Measurements from ENCODE around the gene SGSM2.

The SGSM2 gene

GRCh38 chr17:2323629-2324314 is 13.5 kb upstream of the SGSM2 start:
- WGBS (ENCODE audit: extremely low coverage, insufficient coverage, low lambda C conversion rate) = no CpG with 5 or more reads among the region's 2 CpGs
- H2BK120ac ChIP-seq (ENCODE audit: low read depth, low read length) = no peak overlapping the region

GRCh38 chr17:2331303-2331702 is 6.0 kb upstream of the SGSM2 start:
- H4K5ac ChIP-seq (ENCODE audit: low read length) = no peak overlapping the region
- H2BK15ac ChIP-seq (replicated peaks; ENCODE audit: low read depth) = no peak overlapping the region
- no peak overlapping the region for H3K23ac ChIP-seq (ENCODE audit: low read length)
- H3K4me3 ChIP-seq (ENCODE audit: low read length) = no peak overlapping the region
- no peaks in the 10 kb centered on the region for H3K4me1 ChIP-seq (ENCODE audit: control insufficient read depth, low read depth, low read length)
- WGBS (ENCODE audit: extremely low coverage, insufficient coverage, low lambda C conversion rate) = no CpG with 5 or more reads among the region's 3 CpGs
- H4K8ac ChIP-seq (ENCODE audit: low read depth, low read length) = no peak overlapping the region
- H2BK5ac ChIP-seq (ENCODE audit: low read length) = no peak overlapping the region
- H3K56ac ChIP-seq (ENCODE audit: low read length) = no peak overlapping the region
- H2AK5ac ChIP-seq (ENCODE audit: low read length) = no peak overlapping the region
- H2BK120ac ChIP-seq (ENCODE audit: low read depth, low read length) = no peak overlapping the region
- no peak for DNase-seq
- no peaks in the 10 kb centered on the region for H3K27me3 ChIP-seq (ENCODE audit: insufficient read depth, low read length, poor library complexity)
- no peak overlapping the region for H3K4ac ChIP-seq (ENCODE audit: low read depth, low read length)
- H3K36me3 ChIP-seq (ENCODE audit: control insufficient read depth, insufficient read depth, low read length) = peaks cover 40% of the 10 kb centered on the region
- no peak overlapping the region for H3K9ac ChIP-seq (ENCODE audit: low read length)
- H3K18ac ChIP-seq (ENCODE audit: low read length) = no peak overlapping the region
- H3K79me1 ChIP-seq (ENCODE audit: low read length) = peaks cover 19% of the 10 kb centered on the region
- H3K79me2 ChIP-seq (ENCODE audit: control insufficient read depth, insufficient read depth, low read length) = peaks cover 32% of the 10 kb centered on the region
- no peak overlapping the region for H3K27ac ChIP-seq (ENCODE audit: low read depth, low read length)
- no peak overlapping the region for H3K4me2 ChIP-seq (ENCODE audit: low read length)

More at GRCh38 chr17:2323629-2324314, 13.5 kb upstream of the SGSM2 start:
- H3K27ac ChIP-seq (ENCODE audit: low read depth, low read length) = no peak overlapping the region
- H3K23ac ChIP-seq (ENCODE audit: low read length) = no peak overlapping the region
- no peak for DNase-seq
- H3K9ac ChIP-seq (ENCODE audit: low read length) = no peak overlapping the region
- no peak overlapping the region for H3K18ac ChIP-seq (ENCODE audit: low read length)
- H3K4ac ChIP-seq (ENCODE audit: low read depth, low read length) = no peak overlapping the region
- H2AK5ac ChIP-seq (ENCODE audit: low read length) = no peak overlapping the region
- H3K56ac ChIP-seq (ENCODE audit: low read length) = no peak overlapping the region
- no peak overlapping the region for H2BK15ac ChIP-seq (replicated peaks; ENCODE audit: low read depth)
- no peaks in the 10 kb centered on the region for H3K79me2 ChIP-seq (ENCODE audit: control insufficient read depth, insufficient read depth, low read length)
- no peaks in the 10 kb centered on the region for H3K4me1 ChIP-seq (ENCODE audit: control insufficient read depth, low read depth, low read length)
- H3K4me2 ChIP-seq (ENCODE audit: low read length) = no peak overlapping the region
- no peak overlapping the region for H2BK5ac ChIP-seq (ENCODE audit: low read length)
- H4K5ac ChIP-seq (ENCODE audit: low read length) = no peak overlapping the region
- peaks cover 23% of the 10 kb centered on the region for H3K36me3 ChIP-seq (ENCODE audit: control insufficient read depth, insufficient read depth, low read length)
- no peaks in the 10 kb centered on the region for H3K27me3 ChIP-seq (ENCODE audit: insufficient read depth, low read length, poor library complexity)
- no peak overlapping the region for H3K4me3 ChIP-seq (ENCODE audit: low read length)
- no peak overlapping the region for H4K8ac ChIP-seq (ENCODE audit: low read depth, low read length)
- no peaks in the 10 kb centered on the region for H3K79me1 ChIP-seq (ENCODE audit: low read length)

- Histone ChIP-seq H3K36me3 (ENCODE audit: control insufficient read depth, insufficient read depth, low read length) (peaks cover 26% of the 10 kb centered on the region), H3K27ac (ENCODE audit: low read depth, low read length) (no peak overlapping the region), H3K79me1 (ENCODE audit: low read length) (peaks cover 16% of the 10 kb centered on the region), H3K79me2 (ENCODE audit: control insufficient read depth, insufficient read depth, low read length) (peaks cover 27% of the 10 kb centered on the region), H4K8ac (ENCODE audit: low read depth, low read length) (no peak overlapping the region), H3K56ac (ENCODE audit: low read length) (peak overlapping the region; percentile 85), H3K9ac (ENCODE audit: low read length) (peak overlapping the region; percentile 96), H3K23ac (ENCODE audit: low read length) (no peak overlapping the region), H4K5ac (ENCODE audit: low read length) (no peak overlapping the region), H2BK120ac (ENCODE audit: low read depth, low read length) (no peak overlapping the region), H3K4me1 (ENCODE audit: control insufficient read depth, low read depth, low read length) (no peaks in the 10 kb centered on the region), H2AK5ac (ENCODE audit: low read length) (peak overlapping the region; percentile 60), H3K4me3 (ENCODE audit: low read length) (peak overlapping the region; percentile 91), H2BK15ac (replicated peaks; ENCODE audit: low read depth) (no peak overlapping the region), H3K4me2 (ENCODE audit: low read length) (peak overlapping the region; percentile 84), H2BK5ac (ENCODE audit: low read length) (no peak overlapping the region), H3K4ac (ENCODE audit: low read depth, low read length) (peak overlapping the region; percentile 70), H3K18ac (ENCODE audit: low read length) (no peak overlapping the region), H3K27me3 (ENCODE audit: insufficient read depth, low read length, poor library complexity) (no peaks in the 10 kb centered on the region)
- no CpG with 5 or more reads among the region's 17 CpGs for WGBS (ENCODE audit: extremely low coverage, insufficient coverage, low lambda C conversion rate)
- DNase-seq = peak; percentile 59
Observed at GRCh38 chr17:2335726-2336214, 1.5 kb upstream of the SGSM2 start.

- H3K23ac ChIP-seq (ENCODE audit: low read length) = peak within 1 kb of the TSS; percentile 87
- peaks cover 14% of the 10 kb centered on the region for H3K79me1 ChIP-seq (ENCODE audit: low read length)
- no peak within 1 kb of the TSS for H2BK5ac ChIP-seq (ENCODE audit: low read length)
- no peak within 1 kb of the TSS for H3K18ac ChIP-seq (ENCODE audit: low read length)
- peak within 1 kb of the TSS; percentile 70 for H3K4ac ChIP-seq (ENCODE audit: low read depth, low read length)
- no peak within 1 kb of the TSS for H2BK15ac ChIP-seq (replicated peaks; ENCODE audit: low read depth)
- H2BK120ac ChIP-seq (ENCODE audit: low read depth, low read length) = no peak within 1 kb of the TSS
- H3K27ac ChIP-seq (ENCODE audit: low read depth, low read length) = peak within 1 kb of the TSS; percentile 0
- H3K56ac ChIP-seq (ENCODE audit: low read length) = peak within 1 kb of the TSS; percentile 86
- WGBS (ENCODE audit: extremely low coverage, insufficient coverage, low lambda C conversion rate) = no CpG with 5 or more reads among the region's 48 CpGs
- H3K79me2 ChIP-seq (ENCODE audit: control insufficient read depth, insufficient read depth, low read length) = peaks cover 27% of the 10 kb centered on the region
- peaks cover 22% of the 10 kb centered on the region for H3K36me3 ChIP-seq (ENCODE audit: control insufficient read depth, insufficient read depth, low read length)
- no peak within 1 kb of the TSS for H4K8ac ChIP-seq (ENCODE audit: low read depth, low read length)
- H4K5ac ChIP-seq (ENCODE audit: low read length) = no peak within 1 kb of the TSS
- H2AK5ac ChIP-seq (ENCODE audit: low read length) = peak within 1 kb of the TSS; percentile 60
- H3K9ac ChIP-seq (ENCODE audit: low read length) = peak within 1 kb of the TSS; percentile 96
- DNase-seq = peak; percentile 96
- H3K4me2 ChIP-seq (ENCODE audit: low read length) = peak within 1 kb of the TSS; percentile 84
- no peaks in the 10 kb centered on the region for H3K27me3 ChIP-seq (ENCODE audit: insufficient read depth, low read length, poor library complexity)
- H3K4me3 ChIP-seq (ENCODE audit: low read length) = peak within 1 kb of the TSS; percentile 91
- no peaks in the 10 kb centered on the region for H3K4me1 ChIP-seq (ENCODE audit: control insufficient read depth, low read depth, low read length)
Observed at GRCh38 chr17:2336215-2336851, 968 bp upstream of the SGSM2 start, which contains the start of gene TSR1. Gene TSR1 (minus strand): TSS chr17:2336457. CDS start chr17:2336427, 30 bp downstream.

- Histone ChIP-seq H3K9ac (ENCODE audit: low read length) (peak overlapping the region; percentile 71), H4K5ac (ENCODE audit: low read length) (no peak overlapping the region), H2BK120ac (ENCODE audit: low read depth, low read length) (peak overlapping the region; percentile 24), H3K4me3 (ENCODE audit: low read length) (peak overlapping the region; percentile 64), H3K4me1 (ENCODE audit: control insufficient read depth, low read depth, low read length) (no peaks in the 10 kb centered on the region), H3K27ac (ENCODE audit: low read depth, low read length) (no peak overlapping the region), H2BK5ac (ENCODE audit: low read length) (no peak overlapping the region), H3K79me2 (ENCODE audit: control insufficient read depth, insufficient read depth, low read length) (peaks cover 27% of the 10 kb centered on the region), H3K23ac (ENCODE audit: low read length) (no peak overlapping the region), H2AK5ac (ENCODE audit: low read length) (no peak overlapping the region), H3K4ac (ENCODE audit: low read depth, low read length) (peak overlapping the region; percentile 50), H3K4me2 (ENCODE audit: low read length) (peak overlapping the region; percentile 77), H3K27me3 (ENCODE audit: insufficient read depth, low read length, poor library complexity) (no peaks in the 10 kb centered on the region), H3K56ac (ENCODE audit: low read length) (peak overlapping the region; percentile 86), H3K18ac (ENCODE audit: low read length) (peak overlapping the region; percentile 88), H3K79me1 (ENCODE audit: low read length) (peaks cover 13% of the 10 kb centered on the region), H3K36me3 (ENCODE audit: control insufficient read depth, insufficient read depth, low read length) (peaks cover 18% of the 10 kb centered on the region), H2BK15ac (replicated peaks; ENCODE audit: low read depth) (no peak overlapping the region), H4K8ac (ENCODE audit: low read depth, low read length) (no peak overlapping the region)
- peak; percentile 47 for DNase-seq
- WGBS (ENCODE audit: extremely low coverage, insufficient coverage, low lambda C conversion rate) = no CpG with 5 or more reads among the region's 92 CpGs
Observed at GRCh38 chr17:2337544-2338314, 428 bp downstream of the SGSM2 start.
